ENCODE results near the gene TSPAN12.
"Not testable (repeated sequence)": the region's sequence is repeated elsewhere in the genome, so short reads cannot be mapped to it uniquely, and the experiment has no call there.

The TSPAN12 gene

GRCh38 chr7:120802751-120803150, 55.2 kb downstream of the TSPAN12 start:
- peak; percentile 57 for DNase-seq

GRCh38 chr7:120799813-120800475, 58.0 kb downstream of the TSPAN12 start:
- DNase-seq, result no peak

- no peak for DNase-seq
These were observed 58.8 kb downstream of the TSPAN12 start for GRCh38 chr7:120799147-120799546.

- no peak for DNase-seq
These were observed 60.8 kb downstream of the TSPAN12 start for GRCh38 chr7:120797026-120797645.

- DNase-seq, result no peak
These were observed 63.7 kb downstream of the TSPAN12 start for GRCh38 chr7:120794106-120794729.

GRCh38 chr7:120793213-120793936, 64.6 kb downstream of the TSPAN12 start:
- no peak for DNase-seq

GRCh38 chr7:120792861-120793130, 65.1 kb downstream of the TSPAN12 start:
- DNase-seq, result no peak

- DNase-seq, result peak; percentile 74
These were observed 65.7 kb downstream of the TSPAN12 start for GRCh38 chr7:120792091-120792860.

- DNase-seq, result no peak
These were observed 72.8 kb downstream of the TSPAN12 start for GRCh38 chr7:120785095-120785494.

- DNase-seq, result no peak
These were observed 74.2 kb downstream of the TSPAN12 start for GRCh38 chr7:120783721-120784120.

- DNase-seq, result no peak
These were observed 74.7 kb downstream of the TSPAN12 start for GRCh38 chr7:120783273-120783672.

GRCh38 chr7:120781924-120782323, 76.0 kb downstream of the TSPAN12 start:
- not testable (repeated sequence) for DNase-seq

GRCh38 chr7:120780938-120781337, 77.0 kb downstream of the TSPAN12 start:
- no peak for DNase-seq

- DNase-seq, result not testable (repeated sequence)
These were observed 77.5 kb downstream of the TSPAN12 start for GRCh38 chr7:120780451-120780850.

- not testable (repeated sequence) for DNase-seq
These were observed 78.9 kb downstream of the TSPAN12 start for GRCh38 chr7:120779078-120779477.

GRCh38 chr7:120775755-120776154, 82.2 kb downstream of the TSPAN12 start:
- no peak for DNase-seq

GRCh38 chr7:120774481-120774880, 83.5 kb downstream of the TSPAN12 start:
- DNase-seq, result no peak

GRCh38 chr7:120770206-120770605, 87.7 kb downstream of the TSPAN12 start:
- DNase-seq, result peak; percentile 35

- DNase-seq, result no peak
These were observed 97.1 kb downstream of the TSPAN12 start for GRCh38 chr7:120760851-120761250.

GRCh38 chr7:120760050-120760449, 97.9 kb downstream of the TSPAN12 start:
- no peak for DNase-seq

GRCh38 chr7:120743128-120743527, 114.8 kb downstream of the TSPAN12 start:
- DNase-seq, result no peak

GRCh38 chr7:120742372-120742771, 115.6 kb downstream of the TSPAN12 start:
- DNase-seq, result no peak
